NCI-H2029 (cell line): ENCODE data around the gene GRXCR1.

ENCODE experiments used
- DNase-seq: peaks from one replicate; lab custom pipeline; 2025; lab: John Stamatoyannopoulos, UW

Gene GRXCR1

DNA sequence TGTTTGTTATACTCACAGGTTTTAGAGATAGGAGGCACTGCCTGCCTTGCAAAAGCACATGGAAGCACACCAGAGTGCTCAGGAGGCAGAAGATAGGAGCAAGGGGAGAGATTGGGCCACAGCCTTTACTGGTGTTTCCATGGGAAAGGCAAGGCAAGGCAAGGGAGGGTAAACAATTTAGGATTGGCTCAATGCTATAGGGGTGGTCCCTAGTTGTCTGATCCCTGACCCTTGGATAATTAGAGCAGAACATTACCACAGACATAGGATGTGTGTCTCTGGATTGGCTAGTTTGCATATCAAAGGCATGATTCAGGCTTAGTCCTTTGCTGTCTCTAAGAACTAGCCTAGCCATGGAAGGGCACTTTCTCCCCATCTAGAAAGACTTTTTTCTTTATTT lies 36.1 kb downstream of the GRXCR1 start:
- no peak for DNase-seq

DNA sequence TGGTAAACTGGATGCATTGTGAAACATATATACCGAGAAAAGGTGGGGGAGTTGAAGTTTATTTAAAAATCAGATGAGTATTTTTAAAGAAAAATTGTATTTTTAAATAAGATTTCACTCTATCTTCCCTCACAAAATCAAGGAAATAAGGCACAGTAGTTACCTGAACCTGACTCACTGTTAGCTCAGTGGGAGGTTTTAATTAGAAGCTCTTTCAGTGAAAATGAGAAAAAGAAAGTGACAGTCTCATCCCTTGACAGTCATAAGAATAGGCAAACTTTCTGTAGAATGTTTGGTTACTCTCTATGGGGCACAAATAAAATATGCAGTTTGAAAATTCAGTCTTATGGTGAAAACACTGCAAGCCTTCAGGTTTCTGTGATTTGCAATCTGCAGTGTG lies 49.7 kb downstream of the GRXCR1 start:
- no peak for DNase-seq

- no peak for DNase-seq
These were observed 53.4 kb downstream of the GRXCR1 start for GRCh38 chr4:42945874-42946273.

DNA sequence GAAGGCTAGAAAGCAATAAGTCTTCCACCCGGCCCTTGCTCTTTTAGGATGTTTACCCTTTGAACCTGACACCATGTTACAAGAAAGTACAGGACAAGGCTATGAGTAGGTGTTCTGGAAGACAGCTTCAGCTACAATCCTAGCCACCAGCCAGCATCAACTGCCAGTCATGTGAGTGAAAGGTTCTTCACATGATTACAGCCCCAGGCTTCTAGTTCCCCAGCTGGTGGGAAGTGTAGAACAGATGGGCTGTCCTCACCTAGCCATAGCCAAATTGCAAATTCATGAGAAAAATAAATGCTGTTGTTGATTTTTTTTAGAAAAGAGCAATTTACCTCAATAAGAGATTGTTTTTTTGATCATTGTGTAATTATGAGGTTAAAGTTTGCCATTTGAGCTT lies 60.8 kb downstream of the GRXCR1 start:
- no peak for DNase-seq

DNA sequence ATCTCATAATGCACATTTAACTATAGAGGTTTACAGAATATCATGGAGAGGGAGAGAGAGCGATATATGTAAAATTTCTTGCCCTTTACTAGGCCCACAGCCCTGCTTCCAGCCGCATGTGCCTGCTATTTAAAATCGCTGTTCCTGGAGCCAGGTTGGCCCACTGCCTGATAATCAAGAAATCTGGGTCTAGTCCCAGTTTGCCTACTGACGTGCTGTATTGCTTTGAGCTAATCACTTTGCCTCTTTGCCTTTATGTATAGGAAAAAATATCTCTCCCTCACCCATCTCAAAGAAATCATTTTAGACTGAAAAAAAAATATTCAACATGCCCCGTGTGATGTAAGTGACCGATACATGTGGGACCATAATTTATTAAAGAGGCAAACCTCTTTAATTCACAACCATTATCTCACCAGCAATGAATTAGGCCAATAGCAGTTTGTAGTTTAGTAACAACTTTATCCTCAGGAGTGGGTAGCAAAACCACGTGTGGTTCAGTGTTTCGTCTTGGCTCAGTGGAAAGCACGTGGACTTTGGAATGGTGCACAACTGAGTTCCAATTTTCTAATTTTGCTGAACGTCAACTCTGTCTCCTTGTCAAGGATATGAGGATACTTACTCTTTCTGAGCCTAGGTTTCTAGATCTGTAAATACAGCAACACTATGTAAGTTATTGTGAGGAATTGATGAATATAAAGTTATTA lies 62.6 kb downstream of the GRXCR1 start:
- no peak for DNase-seq

DNA sequence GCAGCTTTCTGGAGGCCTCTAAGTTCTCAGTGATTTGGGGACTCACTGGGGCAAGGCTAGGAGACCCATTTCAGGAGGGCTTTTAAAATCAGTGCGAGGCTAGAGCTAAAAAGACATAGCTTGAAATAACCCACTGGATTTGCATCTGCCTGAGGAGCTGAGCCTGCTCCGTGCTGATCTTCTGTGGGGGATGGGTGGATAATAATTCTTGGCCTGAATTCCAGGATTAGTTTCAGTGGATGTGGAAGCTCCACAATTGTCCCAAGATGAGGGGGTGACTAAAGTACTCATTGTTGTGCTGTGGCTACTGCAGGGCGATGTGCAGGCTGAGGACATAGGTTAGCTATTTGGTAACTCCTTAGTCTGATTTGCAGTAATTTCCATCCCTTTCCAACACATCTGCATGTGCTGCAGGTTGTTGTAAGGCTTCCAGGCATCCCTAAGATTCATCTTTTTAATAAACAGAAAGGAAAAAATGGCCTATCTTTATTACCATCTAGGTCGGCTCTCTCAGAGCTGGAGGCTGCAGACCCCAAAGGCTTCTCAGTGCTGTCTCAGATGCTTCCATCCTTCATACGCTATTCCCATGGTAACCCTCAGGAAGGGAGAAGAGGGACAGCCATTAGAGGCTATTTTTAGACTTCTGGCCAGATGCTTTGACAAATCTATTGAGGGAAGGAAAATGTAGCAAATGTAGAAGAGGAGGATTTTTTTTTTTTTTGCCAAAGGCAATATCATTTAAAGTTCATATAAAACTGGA lies 63.4 kb downstream of the GRXCR1 start:
- no peak for DNase-seq

- DNase-seq: no peak
These were observed 72.8 kb downstream of the GRXCR1 start for GRCh38 chr4:42965326-42965725.

GRCh38 chr4:42985976-42986375 lies 93.5 kb downstream of the GRXCR1 start:
- no peak for DNase-seq

GRCh38 chr4:42995343-42995944 lies 102.9 kb downstream of the GRXCR1 start:
- DNase-seq: no peak

- DNase-seq: no peak
These were observed 116.3 kb downstream of the GRXCR1 start for GRCh38 chr4:43008793-43009192.

GRCh38 chr4:43014256-43014655 lies 121.7 kb downstream of the GRXCR1 start:
- DNase-seq: no peak

- no peak for DNase-seq
These were observed 149.1 kb downstream of the GRXCR1 start for GRCh38 chr4:43041632-43042031.

GRCh38 chr4:43047058-43047457 lies 154.5 kb downstream of the GRXCR1 start:
- DNase-seq: no peak

DNA sequence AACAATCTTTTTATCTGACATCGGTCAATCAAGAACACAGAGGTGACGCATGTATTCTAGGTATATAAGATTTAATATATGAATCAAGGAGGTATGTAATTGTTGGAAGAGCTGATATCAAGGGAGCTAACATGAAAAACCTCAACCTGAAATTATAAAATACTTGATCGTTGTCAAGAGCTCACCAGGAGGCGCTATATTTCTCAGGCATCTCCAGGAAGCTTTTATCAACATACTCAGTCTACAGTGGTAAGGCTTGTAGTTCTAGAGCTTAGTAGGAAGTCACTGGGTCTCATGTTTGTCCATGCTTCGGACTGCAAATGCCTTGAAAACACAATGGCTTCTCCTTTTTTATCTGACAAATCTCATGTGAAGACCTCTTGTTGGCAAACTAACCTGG lies 156.1 kb downstream of the GRXCR1 start:
- no peak for DNase-seq

- DNase-seq: no peak
These were observed 156.8 kb downstream of the GRXCR1 start for GRCh38 chr4:43049326-43049725.

DNA sequence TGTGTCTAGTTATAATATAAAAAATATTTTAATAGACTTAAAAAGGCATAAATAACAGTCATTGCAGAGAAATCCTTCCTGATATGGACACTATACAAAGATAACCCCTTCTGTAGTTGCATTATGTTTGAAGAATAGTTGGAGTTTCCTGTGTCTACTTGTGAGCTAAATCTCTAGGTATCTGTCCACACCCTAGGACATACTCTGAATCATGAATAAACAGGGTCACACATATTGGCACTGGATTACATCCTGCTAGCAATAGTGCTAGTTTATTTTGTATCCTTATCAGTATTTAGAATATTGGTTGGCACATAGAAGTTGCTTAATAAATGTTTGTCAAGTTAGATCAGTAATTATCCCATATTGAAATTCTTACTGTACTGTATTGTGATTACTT lies 173.9 kb downstream of the GRXCR1 start:
- no peak for DNase-seq

DNA sequence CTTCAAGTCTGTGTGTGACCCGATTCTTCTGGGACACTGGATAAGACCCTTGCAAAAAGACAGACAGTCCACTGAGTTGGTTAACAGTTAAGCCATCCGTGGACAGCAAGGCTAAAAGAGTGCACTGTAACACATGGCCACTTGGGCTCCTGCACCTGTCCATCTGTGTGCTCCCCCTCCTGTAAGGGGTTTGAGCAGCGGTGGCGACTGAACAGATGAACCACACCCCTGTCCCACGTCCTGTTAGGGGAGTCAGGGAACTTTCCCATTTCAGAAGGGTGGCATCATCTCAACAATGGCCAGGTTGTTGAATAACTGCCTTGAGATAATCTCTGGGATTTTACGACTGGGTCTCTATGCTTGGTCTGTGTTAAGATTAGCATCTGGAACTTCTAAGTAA lies 178.6 kb downstream of the GRXCR1 start:
- no peak for DNase-seq
